ENCODE data around the gene ZFP92.

DNA sequence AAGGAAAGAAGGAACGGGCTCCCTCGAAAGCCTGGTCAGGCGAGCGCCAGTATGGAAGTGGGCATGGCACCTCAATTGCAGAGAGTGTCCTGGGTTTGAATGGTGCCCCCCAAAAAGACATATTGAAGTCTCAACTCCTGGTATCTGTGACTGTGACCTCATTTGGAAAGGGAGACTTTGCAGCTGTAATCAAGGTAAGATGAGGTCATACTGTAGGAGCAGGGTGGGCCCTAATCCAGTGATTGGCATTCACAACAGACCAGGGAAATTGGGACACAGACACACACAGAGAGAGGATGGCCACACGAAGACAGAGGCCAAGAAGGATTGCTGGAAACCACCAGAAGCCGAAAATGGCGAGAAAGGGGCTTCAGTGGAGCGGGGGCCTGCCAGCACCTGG, 6.4 kb downstream of the ZFP92 start:
- TF ChIP-seq GATA3 (IDR thresholded peaks at IDR 0.05; ENCODE audit: low read depth, low read length) (no peak), GATA2 (IDR thresholded peaks at IDR 0.05; ENCODE audit: low read depth, low read length) (no peak)

All from SH-SY5Y (cell line).